ENCODE measurements around the gene CLASP1.
A peak's percentile ranks its signal among the peaks of the same experiment; 100 is the strongest.
"Not testable (repeated sequence)": the region's sequence is repeated elsewhere in the genome, so short reads cannot be mapped to it uniquely, and the experiment has no call there.

Gene CLASP1

GRCh38 chr2:121659933-121660332 is 10.7 kb upstream of the CLASP1 start:
- Histone ChIP-seq H3F3A (ENCODE audit: insufficient read depth, low read length) (no peaks in the 10 kb centered on the region), H3K4me2 (ENCODE audit: low read length) (no peak overlapping the region), H2AFZ (ENCODE audit: low read length) (no peak overlapping the region), H3K9me3 (ENCODE audit: low read length) (no peaks in the 10 kb centered on the region), H3K4me3 (ENCODE audit: low read depth, low read length, poor library complexity, severe bottlenecking) (no peak overlapping the region), H4K20me1 (ENCODE audit: insufficient read depth, low read length) (no peaks in the 10 kb centered on the region), H3K27ac (ENCODE audit: low read depth, low read length, poor library complexity, severe bottlenecking) (no peak overlapping the region), H3K4me1 (ENCODE audit: insufficient read depth, low read length, severe bottlenecking) (no peaks in the 10 kb centered on the region), H3K9ac (ENCODE audit: low read length) (no peak overlapping the region), H3K36me3 (ENCODE audit: insufficient read depth, low read length) (no peaks in the 10 kb centered on the region), H3K27me3 (ENCODE audit: insufficient read depth, low read length) (no peaks in the 10 kb centered on the region), H3K79me2 (ENCODE audit: insufficient read depth, low read length) (no peaks in the 10 kb centered on the region), H3K9me2 (ENCODE audit: low read depth, low read length) (no peaks in the 10 kb centered on the region)
- TF ChIP-seq EZH2 (IDR thresholded peaks at IDR 0.05; ENCODE audit: borderline replicate concordance, low read length) (no peak), CTCF (IDR thresholded peaks at IDR 0.05; ENCODE audit: low read length) (no peak)

GRCh38 chr2:121658393-121658792 is 9.1 kb upstream of the CLASP1 start:
- H2AFZ ChIP-seq (ENCODE audit: low read length); H3K4me1 ChIP-seq (ENCODE audit: insufficient read depth, low read length, severe bottlenecking); H3K9me3 ChIP-seq (ENCODE audit: low read length); H3K9ac ChIP-seq (ENCODE audit: low read length); H3K36me3 ChIP-seq (ENCODE audit: insufficient read depth, low read length); H4K20me1 ChIP-seq (ENCODE audit: insufficient read depth, low read length); H3K4me3 ChIP-seq (ENCODE audit: low read depth, low read length, poor library complexity, severe bottlenecking); H3K9me2 ChIP-seq (ENCODE audit: low read depth, low read length); H3K27me3 ChIP-seq (ENCODE audit: insufficient read depth, low read length); H3F3A ChIP-seq (ENCODE audit: insufficient read depth, low read length); H3K4me2 ChIP-seq (ENCODE audit: low read length); H3K27ac ChIP-seq (ENCODE audit: low read depth, low read length, poor library complexity, severe bottlenecking); H3K79me2 ChIP-seq (ENCODE audit: insufficient read depth, low read length): not testable (repeated sequence)

GRCh38 chr2:121653035-121653434 is 3.8 kb upstream of the CLASP1 start:
- no peaks in the 10 kb centered on the region for H3K9me3 ChIP-seq (ENCODE audit: low read length)
- peaks cover 20% of the 10 kb centered on the region for H3K4me1 ChIP-seq (ENCODE audit: insufficient read depth, low read length, severe bottlenecking)
- no peak overlapping the region for H3K9ac ChIP-seq (ENCODE audit: low read length)
- H3K4me2 ChIP-seq (ENCODE audit: low read length) = peak overlapping the region; percentile 21; the same call in 1 of the 2 replicates
- peaks cover 4% of the 10 kb centered on the region; the same call in 1 of the 2 replicates for H3K36me3 ChIP-seq (ENCODE audit: insufficient read depth, low read length)
- peaks cover 11% of the 10 kb centered on the region for H3K79me2 ChIP-seq (ENCODE audit: insufficient read depth, low read length)
- no peak overlapping the region for H3K4me3 ChIP-seq (ENCODE audit: low read depth, low read length, poor library complexity, severe bottlenecking)
- no peaks in the 10 kb centered on the region for H3K27me3 ChIP-seq (ENCODE audit: insufficient read depth, low read length)
- H3K9me2 ChIP-seq (ENCODE audit: low read depth, low read length) = no peaks in the 10 kb centered on the region
- TF ChIP-seq EZH2 (IDR thresholded peaks at IDR 0.05; ENCODE audit: borderline replicate concordance, low read length) (no peak), CTCF (IDR thresholded peaks at IDR 0.05; ENCODE audit: low read length) (no peak)
- no peak overlapping the region for H3K27ac ChIP-seq (ENCODE audit: low read depth, low read length, poor library complexity, severe bottlenecking)
- H4K20me1 ChIP-seq (ENCODE audit: insufficient read depth, low read length) = no peaks in the 10 kb centered on the region
- no peak overlapping the region for H2AFZ ChIP-seq (ENCODE audit: low read length)
- H3F3A ChIP-seq (ENCODE audit: insufficient read depth, low read length) = no peaks in the 10 kb centered on the region

- Histone ChIP-seq H3K4me2 (ENCODE audit: low read length) (peak overlapping the region; percentile 83), H3K4me1 (ENCODE audit: insufficient read depth, low read length, severe bottlenecking) (peaks cover 38% of the 10 kb centered on the region), H3F3A (ENCODE audit: insufficient read depth, low read length) (no peaks in the 10 kb centered on the region), H3K9ac (ENCODE audit: low read length) (peak overlapping the region; percentile 93), H2AFZ (ENCODE audit: low read length) (no peak overlapping the region), H3K27ac (ENCODE audit: low read depth, low read length, poor library complexity, severe bottlenecking) (peak overlapping the region; percentile 94), H4K20me1 (ENCODE audit: insufficient read depth, low read length) (no peaks in the 10 kb centered on the region), H3K27me3 (ENCODE audit: insufficient read depth, low read length) (no peaks in the 10 kb centered on the region), H3K79me2 (ENCODE audit: insufficient read depth, low read length) (peaks cover 37% of the 10 kb centered on the region), H3K9me2 (ENCODE audit: low read depth, low read length) (no peaks in the 10 kb centered on the region), H3K4me3 (ENCODE audit: low read depth, low read length, poor library complexity, severe bottlenecking) (peak overlapping the region; percentile 99), H3K9me3 (ENCODE audit: low read length) (no peaks in the 10 kb centered on the region), H3K36me3 (ENCODE audit: insufficient read depth, low read length) (peaks cover 4% of the 10 kb centered on the region; the same call in 1 of the 2 replicates)
- no peak for TF ChIP-seq CTCF (IDR thresholded peaks at IDR 0.05; ENCODE audit: low read length)
- no peak for TF ChIP-seq EZH2 (IDR thresholded peaks at IDR 0.05; ENCODE audit: borderline replicate concordance, low read length)
Observed at GRCh38 chr2:121650315-121650930, 1.2 kb upstream of the CLASP1 start.

Data from OCI-LY1 (cell line).